Neuronal stem cell (in vitro differentiated cells): Measurements from ENCODE around the gene TNFRSF25.
"Not testable (repeated sequence)": the region's sequence is repeated elsewhere in the genome, so short reads cannot be mapped to it uniquely, and the experiment has no call there.

Source experiments
- DNase-seq: peaks from one replicate; pipeline ENCODE4 v3.0.0-alpha.2; 2013; ENCODE audit warnings: low spot score
- H2AFZ ChIP-seq: one replicate; pipeline ENCODE4 v1.6.1; 2013; ENCODE audit warnings: mild to moderate bottlenecking, low read length, inconsistent platforms
- H2AK5ac ChIP-seq: 2 replicates; pipeline ENCODE4 v1.6.1; 2013; ENCODE audit warnings: low read depth, mild to moderate bottlenecking, inconsistent platforms, low read length, moderate library complexity, mixed read lengths
- H2BK120ac ChIP-seq: 2 replicates; pipeline ENCODE4 v1.6.1; 2013; ENCODE audit warnings: low read depth, mild to moderate bottlenecking, inconsistent platforms, low read length, moderate library complexity, mixed read lengths
- H2BK12ac ChIP-seq: one replicate; pipeline ENCODE4 v1.6.1; 2013; ENCODE audit warnings: low read length, inconsistent platforms
- H2BK15ac ChIP-seq: 2 replicates; pipeline ENCODE4 v1.6.1; 2013; ENCODE audit warnings: mild to moderate bottlenecking, low read length, inconsistent platforms, mixed read lengths
- H2BK5ac ChIP-seq: one replicate; pipeline ENCODE4 v1.6.1; 2013; ENCODE audit warnings: inconsistent platforms, mild to moderate bottlenecking, low read length, moderate library complexity
- H3K14ac ChIP-seq: one replicate; pipeline ENCODE4 v1.6.1; 2013; ENCODE audit warnings: low read length, inconsistent platforms
- H3K18ac ChIP-seq: 2 replicates; pipeline ENCODE4 v1.6.1; 2013; ENCODE audit warnings: low read length, inconsistent platforms
- H3K23ac ChIP-seq: 2 replicates; pipeline ENCODE4 v1.6.1; 2013; ENCODE audit warnings: low read depth, mild to moderate bottlenecking, mixed read lengths, low read length, inconsistent platforms; ENCODE audit not compliant: poor library complexity
- H3K27ac ChIP-seq: replicated peaks from 3 replicates; pipeline ENCODE4 v1.5.1; 2013; ENCODE audit warnings: low read length, inconsistent platforms
- H3K27me3 ChIP-seq, 3 experiments: 2 replicates each; pipeline ENCODE4 v1.6.1; 2013; ENCODE audit warnings: low read length in 3 of 3, mild to moderate bottlenecking in 2 of 3, inconsistent platforms in 1 of 3, low read depth in 1 of 3, mixed read lengths in 1 of 3, moderate library complexity in 1 of 3; ENCODE audit not compliant: control insufficient read depth in 3 of 3, insufficient read depth in 3 of 3
- H3K36me3 ChIP-seq, 2 donors: replicated peaks in 1 of 2; 2 replicates each; pipeline ENCODE4 v1.6.1; 2013; ENCODE audit warnings: low read length in 2 of 2; ENCODE audit not compliant: control insufficient read depth in 2 of 2, insufficient read depth in 2 of 2
- H3K4ac ChIP-seq: 2 replicates; pipeline ENCODE4 v1.6.1; 2013; ENCODE audit warnings: inconsistent platforms, mild to moderate bottlenecking, low read length, moderate library complexity
- H3K4me1 ChIP-seq, 2 donors: 1 replicate in 1 of 2; 2 replicates in 1 of 2; pipeline ENCODE4 v1.6.1; 2013; ENCODE audit warnings: low read length in 2 of 2, low read depth in 1 of 2; ENCODE audit not compliant: control insufficient read depth in 2 of 2, insufficient read depth in 1 of 2
- H3K4me2 ChIP-seq: one replicate; pipeline ENCODE4 v1.6.1; 2013; ENCODE audit warnings: mild to moderate bottlenecking, low read length, inconsistent platforms; ENCODE audit not compliant: insufficient read depth, poor library complexity, severe bottlenecking
- H3K4me3 ChIP-seq, 2 donors: 2 replicates each; pipeline ENCODE4 v1.5.1; 2013; ENCODE audit warnings: low read length in 2 of 2, mild to moderate bottlenecking in 2 of 2, inconsistent platforms in 1 of 2, moderate library complexity in 1 of 2
- H3K79me1 ChIP-seq: one replicate; pipeline ENCODE4 v1.6.1; 2013; ENCODE audit warnings: low read depth, mild to moderate bottlenecking, inconsistent platforms, low read length, moderate library complexity
- H3K9ac ChIP-seq: one replicate; pipeline ENCODE4 v1.6.1; 2013; ENCODE audit warnings: mild to moderate bottlenecking, low read depth, low read length, inconsistent platforms; ENCODE audit not compliant: poor library complexity
- H3K9me3 ChIP-seq, 2 donors: replicated peaks in 1 of 2; 2 replicates each; pipeline versions ENCODE3 to v1.6.1; 2013; ENCODE audit warnings: low read length in 2 of 2, mild to moderate bottlenecking in 2 of 2, inconsistent platforms in 1 of 2, low read depth in 1 of 2, mixed read lengths in 1 of 2, moderate library complexity in 1 of 2; ENCODE audit not compliant: control insufficient read depth in 2 of 2, insufficient read depth in 1 of 2
- H4K8ac ChIP-seq: one replicate; pipeline ENCODE4 v1.6.1; 2013; ENCODE audit warnings: low read depth, mild to moderate bottlenecking, inconsistent platforms, low read length, moderate library complexity
- H4K91ac ChIP-seq: one replicate; pipeline ENCODE4 v1.6.1; 2013; ENCODE audit warnings: low read length, low read depth, mild to moderate bottlenecking, inconsistent platforms; ENCODE audit not compliant: poor library complexity
- WGBS, 2 donors: extraction: QIAGEN DNeasy Blood & Tissue Kit; methylation state at CpG; one replicate each; pipeline ENCODE4 v1.1.7; 2013; ENCODE audit warnings: missing lambda C conversion rate in 2 of 2, mixed read lengths in 1 of 2; ENCODE audit not compliant: insufficient read length in 2 of 2, insufficient replicate concordance in 1 of 2; ENCODE audit errors: extremely low coverage in 2 of 2; 5-methylcytosine and 5-hydroxymethylcytosine counted together

The TNFRSF25 gene

DNA sequence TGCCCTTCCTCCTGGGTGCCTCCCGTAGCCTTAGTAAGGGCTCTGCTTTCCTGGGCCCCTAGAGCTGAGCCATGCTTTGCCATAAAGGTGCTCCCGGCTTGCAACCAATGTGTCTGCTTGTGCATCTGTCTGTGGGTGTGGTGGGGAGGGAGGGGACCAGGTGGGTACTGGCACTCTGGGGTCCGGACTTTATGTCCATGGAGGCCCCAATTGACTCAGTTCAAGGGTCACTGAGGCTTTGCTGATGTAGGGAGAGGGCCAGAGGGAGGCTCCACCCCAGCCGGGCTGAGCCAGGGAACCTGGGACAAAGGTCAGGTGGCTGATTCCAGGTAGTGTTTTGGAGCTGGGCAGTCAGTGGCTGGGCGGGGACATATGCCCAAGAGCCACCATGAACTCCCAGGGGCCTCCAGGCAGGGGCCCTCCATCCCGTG lies 15.0 kb downstream of the TNFRSF25 start:
- Histone ChIP-seq H3K27me3 (peaks cover 0 to 39% (median 34%) of the 10 kb centered on the region in 3 experiments), H3K4ac (no peak overlapping the region), H3K23ac (peak overlapping the region; percentile 80), H3K4me3 (no peak overlapping the region), H3K27ac (no peak overlapping the region), H2BK120ac (no peak overlapping the region), H3K36me3 (no peaks in the 10 kb centered on the region), H4K8ac (no peak overlapping the region), H3K9ac (no peak overlapping the region), H2AK5ac (peak overlapping the region; percentile 74), H4K91ac (no peak overlapping the region), H2AFZ (no peak overlapping the region), H3K14ac (no peak overlapping the region), H3K4me1 (peaks cover 13 to 32% of the 10 kb centered on the region in 2 donors), H2BK12ac (no peak overlapping the region), H2BK5ac (peak overlapping the region; percentile 53), H3K9me3 (no peaks in the 10 kb centered on the region), H2BK15ac (peak overlapping the region; percentile 87), H3K4me2 (no peak overlapping the region), H3K79me1 (peaks cover 2% of the 10 kb centered on the region), H3K18ac (peak overlapping the region; percentile 48)
- no CpG with 5 or more reads among the region's 6 CpGs for WGBS, 2 donors
- DNase-seq = no peak

DNA sequence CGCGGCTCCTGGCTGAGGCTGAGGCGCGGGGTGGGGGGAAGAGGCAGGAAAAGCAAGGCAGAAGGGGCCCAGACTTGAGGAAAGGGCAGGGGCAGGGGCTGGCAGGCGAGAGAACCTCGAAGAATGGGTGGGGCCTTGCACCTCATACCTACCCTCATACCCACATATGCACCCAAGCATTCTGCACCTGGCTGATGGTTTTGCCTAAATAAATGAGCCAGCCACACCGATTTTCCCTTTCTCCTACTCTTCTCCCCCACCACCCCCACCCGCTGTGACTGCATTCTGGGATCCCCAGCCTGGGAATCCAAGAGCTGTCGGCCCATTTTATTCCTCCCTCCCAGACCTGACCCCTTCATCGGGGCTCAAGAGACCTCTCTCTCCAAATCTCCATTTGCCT lies 15.5 kb downstream of the TNFRSF25 start:
- H3K9ac ChIP-seq, H3K36me3 ChIP-seq, H3K79me1 ChIP-seq, H4K8ac ChIP-seq, H3K4me3 ChIP-seq, H2BK5ac ChIP-seq, H3K9me3 ChIP-seq, H2BK12ac ChIP-seq, H2AK5ac ChIP-seq, H4K91ac ChIP-seq, H3K4me2 ChIP-seq, DNase-seq, H3K18ac ChIP-seq, H3K27ac ChIP-seq, H2BK120ac ChIP-seq, H3K4ac ChIP-seq, H3K14ac ChIP-seq: not testable (repeated sequence)
- Histone ChIP-seq H2AFZ (peak overlapping the region; percentile 73), H3K27me3 (peaks cover 0 to 41% (median 32%) of the 10 kb centered on the region in 3 experiments), H2BK15ac (peak overlapping the region; percentile 87), H3K4me1 (peaks cover 13 to 36% of the 10 kb centered on the region in 2 donors), H3K23ac (peak overlapping the region; percentile 80)
- WGBS, 2 donors = no CpG with 5 or more reads among the region's 10 CpGs

DNA sequence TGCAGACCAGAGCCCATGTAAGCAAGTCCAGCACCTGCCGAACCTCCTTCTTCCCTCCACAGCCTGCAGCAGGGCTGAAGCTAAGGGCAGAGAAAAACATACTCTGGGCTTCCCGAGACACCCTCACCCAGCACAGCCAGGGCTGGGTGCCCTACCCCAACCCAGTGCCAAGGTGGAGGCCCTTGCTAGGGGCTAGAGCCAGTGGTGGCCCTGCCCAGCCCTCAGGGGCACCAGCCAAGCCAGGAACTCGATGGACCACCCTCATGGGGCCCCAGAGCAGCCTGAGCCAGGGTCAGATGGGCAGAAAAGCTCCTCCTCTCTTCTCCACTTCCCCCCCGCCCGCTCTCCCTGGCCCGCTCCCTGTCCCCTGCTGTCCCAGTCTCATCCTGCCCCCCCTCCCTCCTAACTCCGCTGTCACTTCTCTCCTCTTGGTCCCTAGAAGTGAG lies 15.9 kb downstream of the TNFRSF25 start:
- Histone ChIP-seq H3K4me1 (peaks cover 14 to 36% of the 10 kb centered on the region in 2 donors), H3K4ac (no peak overlapping the region), H3K79me1 (peaks cover 2% of the 10 kb centered on the region), H3K27me3 (peaks cover 0 to 45% (median 28%) of the 10 kb centered on the region in 3 experiments), H2AFZ (peak overlapping the region; percentile 73), H2BK5ac (no peak overlapping the region), H3K36me3 (no peaks in the 10 kb centered on the region), H2BK15ac (peak overlapping the region; percentile 30), H4K8ac (no peak overlapping the region), H3K18ac (peak overlapping the region; percentile 52), H2AK5ac (peak overlapping the region; percentile 56), H3K14ac (no peak overlapping the region), H3K4me3 (no peak overlapping the region), H3K9me3 (no peaks in the 10 kb centered on the region), H3K23ac (no peak overlapping the region), H3K9ac (no peak overlapping the region), H3K4me2 (no peak overlapping the region), H2BK120ac (no peak overlapping the region), H3K27ac (no peak overlapping the region), H2BK12ac (no peak overlapping the region), H4K91ac (no peak overlapping the region)
- no peak for DNase-seq
- no CpG with 5 or more reads among the region's 7 CpGs for WGBS, 2 donors

DNA sequence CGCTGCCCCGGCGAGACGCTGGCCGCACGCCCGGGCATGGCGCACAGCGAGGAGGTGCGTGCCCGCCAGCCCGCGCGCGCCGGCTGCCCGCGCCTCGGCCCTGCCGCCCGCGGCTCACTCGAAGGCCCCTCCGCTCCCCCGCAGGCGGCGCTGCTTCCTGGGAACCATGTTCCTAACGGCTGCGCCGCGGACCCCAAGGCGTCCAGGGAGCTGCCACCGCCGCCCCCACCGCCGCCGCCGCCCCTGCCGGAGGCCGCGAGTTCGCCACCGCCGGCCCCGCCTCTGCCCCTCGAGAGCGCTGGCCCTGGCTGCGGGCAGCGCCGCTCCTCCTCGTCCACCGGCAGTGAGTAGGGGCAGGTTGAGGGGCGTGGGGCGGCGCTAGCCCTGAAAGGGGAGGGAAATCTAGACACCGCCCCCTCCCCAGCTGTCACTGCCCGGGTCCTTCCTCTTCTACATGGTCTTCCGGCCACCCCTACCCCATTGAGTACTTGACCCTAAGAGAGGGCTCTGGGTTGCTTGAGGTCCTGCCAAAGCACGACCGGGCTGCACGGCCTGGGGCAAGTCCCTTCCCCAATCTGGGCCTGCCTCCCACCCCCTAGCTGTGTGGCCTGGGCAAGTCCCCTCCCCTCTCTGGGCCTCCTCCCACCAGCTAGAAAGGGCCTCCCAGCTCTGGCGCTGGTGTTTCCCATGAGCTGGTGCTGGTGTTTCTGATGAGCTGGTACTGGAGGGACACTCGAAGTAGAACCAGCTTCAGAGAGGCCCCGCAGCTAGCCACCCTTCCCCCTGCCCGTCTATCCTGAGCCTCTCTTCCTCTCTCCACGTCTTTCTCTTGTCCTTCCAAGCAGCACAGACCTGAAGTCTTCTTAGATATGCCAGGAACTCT lies 17.0 kb downstream of the TNFRSF25 start:
- H2BK15ac ChIP-seq = peak overlapping the region; percentile 89
- H4K91ac ChIP-seq = no peak overlapping the region
- peak overlapping the region; percentile 58 for H2BK12ac ChIP-seq
- no peaks in the 10 kb centered on the region for H3K36me3 ChIP-seq
- no peak for DNase-seq
- H3K4me2 ChIP-seq = peak overlapping the region; percentile 73
- H2AFZ ChIP-seq = peak overlapping the region; percentile 77
- H3K4me3 ChIP-seq = peak overlapping the region in 1 of 2 donors; percentile 46
- peak overlapping the region; percentile 80 for H3K23ac ChIP-seq
- peaks cover 1% of the 10 kb centered on the region for H3K79me1 ChIP-seq
- H4K8ac ChIP-seq = peak overlapping the region; percentile 17
- H3K27ac ChIP-seq = no peak overlapping the region
- peaks cover 0 to 55% (median 19%) of the 10 kb centered on the region in 3 experiments for H3K27me3 ChIP-seq
- H3K4ac ChIP-seq = no peak overlapping the region
- peak overlapping the region; percentile 13 for H2AK5ac ChIP-seq
- no CpG with 5 or more reads among the region's 66 CpGs for WGBS, 2 donors
- H3K4me1 ChIP-seq = peaks cover 14 to 35% of the 10 kb centered on the region in 2 donors
- peak overlapping the region; percentile 95 for H3K18ac ChIP-seq
- no peak overlapping the region for H2BK5ac ChIP-seq
- no peaks in the 10 kb centered on the region for H3K9me3 ChIP-seq
- H3K14ac ChIP-seq = no peak overlapping the region
- peak overlapping the region; percentile 44 for H3K9ac ChIP-seq
- no peak overlapping the region for H2BK120ac ChIP-seq
